AG04450 (cell line): Measurements from ENCODE around the gene SNCG. TPM values are rescaled to one million over a fixed set of nuclear protein-coding genes. Genes with fewer than 3 reads are reported as not detected.
"Not testable (repeated sequence)": the region's sequence is repeated elsewhere in the genome, so short reads cannot be mapped to it uniquely, and the experiment has no call there.

ENCODE experiments used
- CTCF ChIA-PET: fragments of 300-600, 350-600 bp; formaldehyde crosslinking; extraction: SDS; loops from one replicate; lab custom pipeline; 2022; ENCODE audit warnings: antibody characterized with exemption, inconsistent platforms; lab: Charles Lee
- POLR2A ChIA-PET: fragments of 350-600 bp; formaldehyde crosslinking; extraction: SDS; loops from one replicate; lab custom pipeline; 2021; ENCODE audit warnings: antibody characterized with exemption, inconsistent platforms; lab: Yijun Ruan, JAX
- DNase-seq: peaks from one replicate; pipeline ENCODE4 v3.0.0-alpha.2; 2011; ENCODE audit warnings: low read depth, low spot score
- H3K27ac ChIP-seq: one replicate; pipeline ENCODE4 v1.5.1; 2012; ENCODE audit warnings: low read depth, low read length, control low read depth
- H3K27me3 ChIP-seq: one replicate; pipeline ENCODE4 v1.6.0; 2012; ENCODE audit warnings: low read length; ENCODE audit not compliant: control insufficient read depth, insufficient read depth
- H3K4me3 ChIP-seq: 2 replicates; pipeline ENCODE4 v1.5.1; 2011; ENCODE audit warnings: mild to moderate bottlenecking, low read depth, low read length, control low read depth
- H3K9me3 ChIP-seq: 2 replicates; pipeline ENCODE4 v1.5.1; 2012; ENCODE audit warnings: low read length; ENCODE audit not compliant: control insufficient read depth, insufficient read depth
- polyA plus RNA-seq: library from polyadenylated mRNA; depleted of rRNA; stranded (reverse); fragments of >200 nt; gene quantifications from 2 replicates; pipeline ENCODE4 v1.2.3, GENCODE V29; 2011
- TF ChIP-seq, protein P1 (sequence below): IDR thresholded peaks from 2 replicates; pipeline ENCODE4 v1.5.1; 2011; ENCODE audit warnings: low read depth, low read length, control low read depth, inconsistent platforms

Gene SNCG
- polyA plus RNA-seq, 1 experiment: 4.6 TPM

GRCh38 chr10:86950349-86950748, 8.1 kb upstream of the SNCG start:
- DNase-seq: no peak
- Histone ChIP-seq H3K4me3 (no peak overlapping the region), H3K27ac (no peak overlapping the region), H3K9me3 (peaks cover 21% of the 10 kb centered on the region), H3K27me3 (peaks cover 13% of the 10 kb centered on the region)
- CTCF ChIA-PET: interaction anchor here (0.8 to 1.7 kb wide), 2 partner anchors 10 to 12 kb away, joined by 3 to 7 read pairs; no protein-coding TSS in a partner anchor
- POLR2A ChIA-PET: no interaction called here
- TF ChIP-seq, protein P1, sequence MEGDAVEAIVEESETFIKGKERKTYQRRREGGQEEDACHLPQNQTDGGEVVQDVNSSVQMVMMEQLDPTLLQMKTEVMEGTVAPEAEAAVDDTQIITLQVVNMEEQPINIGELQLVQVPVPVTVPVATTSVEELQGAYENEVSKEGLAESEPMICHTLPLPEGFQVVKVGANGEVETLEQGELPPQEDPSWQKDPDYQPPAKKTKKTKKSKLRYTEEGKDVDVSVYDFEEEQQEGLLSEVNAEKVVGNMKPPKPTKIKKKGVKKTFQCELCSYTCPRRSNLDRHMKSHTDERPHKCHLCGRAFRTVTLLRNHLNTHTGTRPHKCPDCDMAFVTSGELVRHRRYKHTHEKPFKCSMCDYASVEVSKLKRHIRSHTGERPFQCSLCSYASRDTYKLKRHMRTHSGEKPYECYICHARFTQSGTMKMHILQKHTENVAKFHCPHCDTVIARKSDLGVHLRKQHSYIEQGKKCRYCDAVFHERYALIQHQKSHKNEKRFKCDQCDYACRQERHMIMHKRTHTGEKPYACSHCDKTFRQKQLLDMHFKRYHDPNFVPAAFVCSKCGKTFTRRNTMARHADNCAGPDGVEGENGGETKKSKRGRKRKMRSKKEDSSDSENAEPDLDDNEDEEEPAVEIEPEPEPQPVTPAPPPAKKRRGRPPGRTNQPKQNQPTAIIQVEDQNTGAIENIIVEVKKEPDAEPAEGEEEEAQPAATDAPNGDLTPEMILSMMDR: no peak

- DNase-seq: no peak
- H3K9me3 ChIP-seq: peaks cover 21% of the 10 kb centered on the region
- H3K27me3 ChIP-seq: peaks cover 11% of the 10 kb centered on the region
- CTCF ChIA-PET: interaction anchor here (1.0 to 1.7 kb wide), 2 partner anchors 11 to 12 kb away, joined by 3 to 7 read pairs; no protein-coding TSS in a partner anchor
- no peak overlapping the region for H3K4me3 ChIP-seq
- TF ChIP-seq, protein P1: no peak
- POLR2A ChIA-PET: no interaction called here
- no peak overlapping the region for H3K27ac ChIP-seq
These were observed 7.1 kb upstream of the SNCG start for GRCh38 chr10:86951184-86951761.

DNA sequence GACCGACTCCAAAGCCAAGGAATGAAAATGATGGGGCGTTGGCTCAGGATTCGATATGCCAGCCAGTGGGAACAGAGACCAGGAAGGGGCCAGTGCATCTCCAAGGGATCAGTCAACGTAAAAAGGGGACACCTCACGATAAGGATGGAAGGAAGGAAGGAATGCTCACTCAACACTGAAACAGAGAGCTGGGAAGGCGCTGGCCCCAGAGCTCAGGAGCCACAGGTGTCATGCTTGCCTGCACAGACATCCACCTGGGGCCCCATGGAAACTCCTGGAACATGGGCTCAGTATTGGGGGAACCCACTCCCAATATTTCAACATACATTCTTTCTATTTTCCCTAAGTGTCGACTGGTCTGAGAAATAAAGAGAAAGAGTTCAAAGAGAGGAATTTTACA, 6.3 kb upstream of the SNCG start:
- no peak for DNase-seq
- TF ChIP-seq, protein P1: no peak
- H3K4me3 ChIP-seq: no peak overlapping the region
- ChIA-PET POLR2A (no interaction called here), CTCF (interaction anchor here (1.0 kb wide), 1 partner anchor 12 kb away, joined by 3 read pairs; no protein-coding TSS in a partner anchor)
- H3K27me3 ChIP-seq: peaks cover 6% of the 10 kb centered on the region
- H3K9me3 ChIP-seq: peaks cover 21% of the 10 kb centered on the region
- peak overlapping the region; percentile 21 for H3K27ac ChIP-seq

- POLR2A ChIA-PET, CTCF ChIA-PET, DNase-seq, H3K27me3 ChIP-seq, H3K4me3 ChIP-seq, H3K27ac ChIP-seq: not testable (repeated sequence)
- H3K9me3 ChIP-seq: peaks cover 21% of the 10 kb centered on the region
These were observed 5.7 kb upstream of the SNCG start for GRCh38 chr10:86952697-86953096.

GRCh38 chr10:86953747-86954680, 4.4 kb upstream of the SNCG start:
- Histone ChIP-seq H3K9me3 (peaks cover 21% of the 10 kb centered on the region), H3K27ac (no peak overlapping the region), H3K27me3 (no peaks in the 10 kb centered on the region), H3K4me3 (no peak overlapping the region)
- CTCF ChIA-PET: interaction anchor here (0.6 to 2.8 kb wide), 4 partner anchors 9 to 265 kb away, joined by 3 to 14 read pairs (median 5); partner anchors contain the start of gene ADIRF
- no peak for DNase-seq
- POLR2A ChIA-PET: interaction anchor here (0.6 to 1.2 kb wide), 2 partner anchors 17 to 207 kb away, joined by 3 to 8 read pairs; no protein-coding TSS in a partner anchor
- TF ChIP-seq, protein P1: no peak
